Stimulated activated CD4-positive, alpha-beta T cell treated with anti-CD3 and anti-CD28 coated beads, Interleukin-4, amount 100 ng/mL, for 24 hours (primary cell): ENCODE data around the gene UBE2G2.

Experiments used
- DNase-seq: peaks from one replicate; pipeline ENCODE4 v3.0.0-alpha.2; 2020

The UBE2G2 gene, protein sequence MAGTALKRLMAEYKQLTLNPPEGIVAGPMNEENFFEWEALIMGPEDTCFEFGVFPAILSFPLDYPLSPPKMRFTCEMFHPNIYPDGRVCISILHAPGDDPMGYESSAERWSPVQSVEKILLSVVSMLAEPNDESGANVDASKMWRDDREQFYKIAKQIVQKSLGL

DNA sequence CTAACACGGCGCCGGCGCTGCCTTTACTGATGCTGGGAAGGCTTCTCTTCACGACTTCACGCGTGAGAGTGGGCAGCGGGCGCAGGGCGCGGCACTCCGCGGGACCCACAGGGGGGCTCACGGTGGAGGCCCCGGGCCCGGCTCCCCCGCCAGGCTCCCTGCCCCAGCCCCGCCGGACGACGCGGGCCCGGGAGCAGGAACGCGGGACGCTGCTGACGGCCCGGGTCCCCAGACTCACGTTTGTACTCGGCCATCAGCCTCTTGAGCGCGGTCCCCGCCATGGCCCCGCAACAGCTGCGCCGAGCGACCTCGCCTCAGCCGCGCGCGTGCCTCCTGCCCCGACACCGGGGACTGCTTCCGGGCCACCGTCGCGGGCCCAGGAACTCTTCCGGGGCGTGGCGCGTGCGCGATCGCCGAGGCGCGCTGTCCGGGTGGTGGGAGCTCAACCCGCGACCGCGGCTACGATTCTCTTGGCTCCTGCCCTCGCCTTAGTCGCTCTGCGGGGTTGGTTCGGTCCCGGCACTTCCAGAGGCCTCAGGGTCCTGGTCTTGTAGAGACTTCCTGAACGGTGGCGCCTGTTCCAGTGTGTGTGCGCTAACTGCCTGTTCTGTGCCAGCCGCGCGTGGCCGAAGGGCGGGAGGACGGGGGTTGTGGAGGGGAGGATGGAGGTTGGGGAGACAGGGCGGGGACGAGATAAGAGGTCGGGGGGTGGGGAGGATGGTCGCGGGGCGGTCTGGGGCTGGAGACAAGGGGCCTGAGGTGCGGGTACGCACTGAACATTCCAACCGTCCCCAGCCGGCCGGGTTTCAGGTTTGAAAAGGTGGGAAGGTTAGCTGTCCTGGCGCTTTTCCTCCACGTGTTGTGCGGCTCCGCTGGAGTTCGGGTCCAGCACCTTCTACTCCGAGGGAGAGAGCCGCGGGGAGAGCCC is at the start of gene UBE2G2:
UBE2G2 (minus strand) TSS at position 353 of the 928 bp plus-strand sequence; CDS start at position 281, 72 bp downstream.
- peak; percentile 88 for DNase-seq

DNA sequence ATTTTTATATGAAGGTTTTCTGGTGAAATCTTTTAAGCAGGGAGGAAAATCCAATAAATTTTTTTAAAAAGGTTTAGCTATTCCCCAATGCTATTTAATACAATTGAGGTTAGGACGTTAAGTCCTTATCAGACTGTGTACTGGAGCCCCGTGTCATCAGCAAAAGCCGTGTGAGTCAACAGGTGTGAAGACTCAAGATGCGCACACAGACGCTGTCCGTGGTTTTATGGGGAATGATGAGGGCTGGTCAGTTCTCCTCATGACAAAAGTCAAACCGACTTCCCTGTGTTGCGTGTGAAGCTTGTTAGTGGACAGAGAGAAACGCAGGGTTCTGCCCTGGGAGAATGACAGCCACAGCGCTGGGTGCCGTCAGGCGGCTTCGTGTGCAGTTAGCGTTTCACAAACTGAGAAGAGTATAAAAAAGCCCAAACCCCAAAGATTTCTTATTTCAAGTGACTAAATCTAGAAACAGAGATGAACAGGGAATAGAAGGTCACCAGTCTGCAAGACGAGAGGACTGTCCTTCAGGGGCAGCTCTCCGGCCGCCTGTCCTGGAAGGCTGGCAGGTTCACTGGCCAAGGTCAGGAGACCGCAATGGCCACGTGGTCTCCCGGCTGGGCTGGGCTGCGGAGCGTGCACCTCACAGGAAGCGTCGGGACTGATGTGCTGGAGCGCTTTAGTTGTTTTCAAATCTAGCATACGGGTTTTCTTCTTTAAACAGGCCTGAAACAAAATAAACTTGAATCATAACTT is 49.5 kb upstream of the UBE2G2 start:
- DNase-seq, result no peak

DNA sequence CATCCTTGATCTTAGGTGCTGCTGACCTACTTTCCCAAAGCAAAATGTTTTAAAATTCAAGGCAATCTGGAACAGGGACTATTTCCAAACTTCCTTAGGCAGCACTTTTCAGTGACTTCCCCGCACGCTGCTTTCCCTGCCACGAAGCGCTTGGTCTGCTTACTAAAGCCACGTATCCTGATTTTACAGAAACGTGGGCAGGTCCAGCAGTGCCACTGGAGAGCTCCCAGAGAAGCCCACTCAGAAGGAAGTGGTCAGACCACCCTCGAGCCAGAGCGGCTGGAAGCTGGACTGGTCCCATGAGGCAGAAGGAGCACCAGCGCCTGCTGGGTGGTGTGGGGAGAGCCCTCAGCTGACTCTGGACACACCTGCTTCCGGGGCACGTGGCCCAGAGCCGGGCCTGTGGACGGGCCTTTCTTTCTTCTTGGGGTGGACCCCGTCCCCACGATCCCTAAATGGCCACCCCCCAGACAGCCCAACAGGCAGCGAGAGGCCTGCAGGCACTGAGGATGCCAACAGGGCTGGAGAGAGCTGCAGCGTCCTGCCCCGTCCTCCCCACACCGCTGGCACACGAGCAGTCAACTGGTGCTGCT is 48.7 kb upstream of the UBE2G2 start:
- DNase-seq, result no peak

DNA sequence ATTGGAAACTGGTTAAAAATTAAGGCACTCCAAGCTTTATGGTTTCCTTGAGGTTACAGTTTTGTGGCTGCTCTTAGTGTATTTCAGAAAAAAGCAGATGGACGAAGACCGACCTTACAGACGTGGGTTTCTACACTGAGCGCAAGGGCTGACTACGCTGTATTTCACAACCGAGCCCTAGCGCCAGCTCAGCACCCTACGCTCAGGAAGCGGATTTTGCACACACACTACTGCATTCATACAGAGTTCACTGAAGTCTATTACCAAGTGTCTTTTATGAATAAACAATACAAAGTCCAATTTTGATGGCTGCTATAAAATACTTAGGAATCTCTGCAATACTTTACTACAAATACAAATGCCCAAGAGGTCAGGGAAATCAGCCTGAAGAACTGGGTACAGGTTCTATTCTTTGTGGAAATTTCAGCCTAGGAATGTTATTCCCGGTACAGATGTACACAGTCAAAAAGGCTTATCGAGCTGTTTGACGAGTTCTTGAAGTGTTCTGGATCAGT is 48.1 kb upstream of the UBE2G2 start:
- DNase-seq, result no peak

DNA sequence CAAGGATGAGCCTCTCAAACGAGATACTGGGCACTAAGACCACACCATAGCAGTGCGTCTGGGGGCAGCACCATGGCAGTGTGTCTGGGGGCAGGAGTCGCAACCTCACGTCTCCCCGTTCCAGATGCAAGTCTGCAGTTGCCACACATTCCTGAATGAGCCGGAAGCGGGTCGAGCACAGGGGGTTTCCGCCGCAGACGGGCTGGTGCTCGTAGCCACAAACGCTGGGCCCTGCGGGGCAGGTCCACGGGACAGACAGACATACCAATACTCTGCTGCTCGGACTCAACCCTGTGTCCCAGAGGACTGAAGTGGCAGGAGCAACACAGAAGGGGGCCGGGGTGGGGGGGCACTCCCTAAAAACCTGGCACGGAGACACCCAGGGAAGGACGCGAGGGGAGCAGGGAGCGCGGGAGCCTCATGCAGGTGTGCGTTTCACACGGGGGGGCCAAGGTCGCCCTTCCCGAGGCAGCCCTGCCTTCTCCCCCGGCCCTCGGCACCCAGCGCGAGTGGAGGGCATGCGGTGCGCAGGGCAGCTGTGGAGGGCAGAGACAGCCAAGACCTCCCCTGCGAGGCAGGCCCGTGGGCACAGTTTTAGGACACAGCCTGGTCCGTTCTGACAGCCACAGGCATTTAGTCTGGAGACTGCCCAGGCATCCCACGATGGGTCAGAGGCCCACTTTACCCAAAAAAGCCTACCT is 47.4 kb upstream of the UBE2G2 start:
- no peak for DNase-seq

DNA sequence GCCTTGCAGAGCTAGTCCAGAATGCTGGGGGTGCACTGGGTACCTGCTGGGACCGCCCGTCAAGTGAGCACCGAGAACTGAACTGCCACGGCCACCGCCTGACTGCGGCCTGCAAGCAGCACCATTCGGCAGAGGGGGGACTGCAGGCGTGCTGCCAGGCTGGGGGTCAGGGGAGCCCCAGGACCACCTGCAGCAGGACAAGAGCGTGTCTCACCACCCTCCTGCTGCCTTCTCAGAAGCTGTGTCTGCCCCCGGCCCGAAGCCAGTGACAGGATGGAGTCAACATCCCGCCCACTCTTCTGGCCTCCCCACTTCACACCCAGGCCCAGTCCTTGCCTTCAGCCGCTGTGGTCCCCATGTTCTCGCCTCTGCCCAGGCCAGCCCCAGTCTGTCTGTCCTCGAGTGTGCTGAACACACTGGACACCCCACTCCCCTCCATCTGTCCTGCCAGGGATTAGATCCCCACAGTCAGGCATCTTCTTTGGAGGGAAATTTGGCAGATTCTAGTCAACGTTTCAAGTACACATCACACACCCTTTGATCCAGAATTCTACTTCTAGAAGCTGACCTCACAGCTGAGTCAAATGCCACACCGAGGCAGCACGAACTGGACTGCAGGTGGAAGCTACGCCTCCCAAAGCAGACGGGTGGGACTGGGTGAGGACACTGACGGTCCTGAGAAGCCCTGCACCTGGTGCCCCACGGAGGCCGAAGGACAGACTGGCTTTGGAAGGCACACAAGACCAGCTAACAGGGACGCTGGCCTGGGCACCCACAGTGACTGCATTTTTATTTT is 45.8 kb upstream of the UBE2G2 start:
- DNase-seq, result no peak

DNA sequence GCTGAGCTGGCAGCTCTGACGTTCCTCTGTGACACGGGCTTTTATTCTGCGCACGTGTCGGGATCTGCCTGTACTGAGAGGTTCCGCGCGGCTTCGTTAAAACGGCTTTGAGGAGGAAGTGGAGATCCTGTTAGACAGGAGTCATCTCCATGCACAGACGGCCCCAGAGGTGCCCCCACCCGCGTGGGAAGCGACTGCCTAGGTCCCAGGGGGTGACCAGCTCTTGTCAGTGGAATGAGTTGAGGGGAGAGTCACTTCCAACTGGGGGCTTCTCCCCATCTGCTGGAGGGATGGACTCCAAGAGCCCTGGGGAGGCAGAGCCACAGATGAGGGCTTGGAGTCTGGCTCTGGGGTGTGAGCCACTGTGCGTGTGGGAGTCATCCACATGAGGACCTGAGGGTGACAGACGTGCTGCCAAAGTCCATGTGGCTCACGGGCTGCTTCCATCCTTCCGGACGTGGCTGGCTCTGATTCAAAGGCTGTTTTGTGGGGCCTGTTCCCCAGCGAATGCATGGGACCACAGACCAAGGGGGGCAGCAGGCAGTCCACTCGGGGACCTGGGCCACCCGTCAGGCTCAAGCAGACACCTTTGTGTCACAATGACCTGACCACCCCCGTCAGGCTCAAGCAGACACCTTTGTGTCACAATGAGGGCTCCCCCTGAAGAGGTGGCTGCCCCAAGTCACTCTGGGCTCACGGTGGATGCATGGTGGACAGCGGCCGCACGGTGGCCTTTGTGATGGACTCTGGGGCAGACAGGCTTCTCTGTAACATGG is 45.1 kb upstream of the UBE2G2 start:
- peak; percentile 50 for DNase-seq

DNA sequence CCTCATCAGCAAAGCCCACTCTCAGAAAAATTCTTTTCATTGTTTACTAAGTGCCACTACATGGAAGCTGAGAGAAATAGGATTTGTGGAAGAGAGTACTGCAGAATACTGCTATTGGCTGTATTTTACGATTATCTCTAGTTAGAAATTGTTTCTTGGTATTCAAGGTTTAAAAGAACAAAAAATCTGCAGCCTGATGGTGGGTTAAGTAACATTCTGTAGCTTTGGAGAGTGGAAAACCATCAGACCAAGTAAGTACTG is 44.5 kb upstream of the UBE2G2 start:
- DNase-seq, result no peak

DNA sequence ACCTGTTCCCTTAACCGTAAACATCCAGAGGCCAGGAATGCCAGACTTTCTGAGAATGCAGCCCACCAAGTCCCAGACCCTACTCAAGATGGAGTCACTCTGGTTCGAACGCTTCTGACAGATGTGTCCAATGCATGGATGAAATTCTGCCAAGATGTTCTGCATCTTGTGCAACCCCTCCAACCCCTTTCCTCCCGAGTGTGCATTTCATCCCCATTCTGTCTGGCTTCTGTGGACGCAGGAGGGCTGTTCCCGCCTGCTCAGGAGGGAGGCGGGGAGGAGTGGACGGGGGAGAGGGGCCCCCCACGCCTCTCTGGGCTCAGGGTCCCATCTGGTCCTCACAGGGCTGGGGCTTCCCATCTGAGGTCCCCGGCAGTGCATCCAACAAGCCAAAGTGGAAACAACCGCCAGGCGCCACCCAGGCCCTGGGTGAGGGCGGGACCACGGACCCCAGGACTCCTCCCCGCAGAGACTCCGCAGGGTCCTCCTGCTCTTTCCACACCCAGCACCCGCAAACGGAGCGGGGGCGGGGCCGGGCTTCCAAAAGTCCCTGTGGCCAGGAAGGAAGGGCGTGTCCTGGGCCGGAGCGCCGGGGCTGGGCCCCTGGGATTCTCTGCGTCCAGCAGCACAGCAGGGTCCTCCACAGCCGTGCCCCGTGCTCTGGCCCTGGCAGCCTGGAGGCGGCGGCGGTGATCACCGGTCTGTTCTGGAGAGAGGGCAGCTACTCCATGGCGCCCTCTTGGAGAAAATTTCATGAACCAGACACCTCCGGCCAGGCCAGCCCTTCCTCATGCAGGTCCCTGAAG is 44.0 kb upstream of the UBE2G2 start:
- DNase-seq, result peak; percentile 58

DNA sequence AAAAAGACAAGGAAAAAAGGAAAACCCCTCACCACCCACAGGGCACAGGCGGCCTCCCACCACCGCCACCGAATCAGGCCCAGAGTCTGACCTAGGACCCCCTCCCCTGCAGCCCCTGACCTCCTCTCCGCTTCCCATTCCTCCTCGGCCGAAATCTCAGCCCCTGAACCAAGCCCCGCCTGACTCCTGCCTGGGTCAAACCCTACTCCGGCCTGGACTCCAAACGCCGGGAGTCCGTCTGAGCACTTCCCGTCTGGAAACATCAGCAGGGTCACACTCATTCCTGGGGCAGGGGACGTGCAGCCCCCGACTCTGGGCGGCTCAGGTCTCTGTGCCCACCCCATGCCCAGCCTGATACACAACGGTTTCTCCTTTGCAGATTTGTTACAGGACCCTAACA is 42.6 kb upstream of the UBE2G2 start:
- no peak for DNase-seq

DNA sequence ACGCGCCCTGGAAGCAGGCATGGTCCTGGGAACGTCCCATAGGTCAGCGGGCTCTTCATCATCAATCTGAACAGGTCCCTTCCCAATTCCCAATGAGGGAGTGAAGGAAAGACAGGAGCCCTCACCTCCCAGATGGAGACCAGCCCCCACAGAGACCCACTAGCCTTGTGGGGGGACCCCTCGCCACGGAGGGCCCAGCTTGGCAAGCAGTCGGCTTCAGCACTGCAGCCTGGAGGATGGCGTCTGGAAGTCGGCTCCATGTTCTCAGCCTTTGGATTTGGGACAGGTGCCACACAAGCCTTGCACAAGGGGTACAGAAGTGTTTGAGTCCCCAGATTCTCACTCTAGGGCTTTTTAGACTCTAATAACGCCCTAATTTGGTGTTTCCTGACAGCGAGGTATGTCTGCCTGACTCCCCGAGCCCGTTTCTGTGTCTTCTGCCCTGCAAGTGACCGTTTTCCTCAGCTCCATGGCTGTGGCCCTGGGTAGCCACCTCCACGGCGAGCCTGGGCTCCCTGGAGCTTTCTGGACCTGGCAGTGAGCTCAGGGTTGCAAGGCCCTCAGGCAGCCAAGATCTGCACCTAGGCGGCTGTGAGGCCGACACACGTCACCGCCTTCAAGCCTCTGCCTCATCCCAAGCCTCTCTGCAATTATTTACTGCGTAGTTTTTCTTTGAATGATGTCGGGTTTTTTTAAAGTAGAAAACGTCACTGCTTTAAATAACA is 41.3 kb upstream of the UBE2G2 start:
- DNase-seq, result no peak

DNA sequence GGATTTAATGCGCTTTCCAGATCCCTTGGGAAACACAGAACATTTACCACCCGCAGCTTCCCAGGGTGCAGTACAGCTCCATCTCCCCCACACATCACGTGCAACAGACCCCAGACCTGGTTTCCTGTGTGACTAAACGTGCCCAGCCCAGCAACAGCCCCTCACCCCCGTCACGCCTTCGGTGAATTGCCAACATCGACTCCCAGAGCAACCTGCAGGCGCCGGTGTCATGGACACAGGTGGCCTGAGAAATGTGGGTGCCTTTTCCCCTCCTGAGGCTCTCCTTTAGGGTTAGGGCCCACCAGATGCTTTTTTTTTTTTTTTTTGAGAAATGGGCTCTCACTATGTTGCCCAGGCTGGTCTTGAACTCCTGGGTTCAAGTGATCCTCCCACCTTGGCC is 40.5 kb upstream of the UBE2G2 start:
- DNase-seq, result no peak

DNA sequence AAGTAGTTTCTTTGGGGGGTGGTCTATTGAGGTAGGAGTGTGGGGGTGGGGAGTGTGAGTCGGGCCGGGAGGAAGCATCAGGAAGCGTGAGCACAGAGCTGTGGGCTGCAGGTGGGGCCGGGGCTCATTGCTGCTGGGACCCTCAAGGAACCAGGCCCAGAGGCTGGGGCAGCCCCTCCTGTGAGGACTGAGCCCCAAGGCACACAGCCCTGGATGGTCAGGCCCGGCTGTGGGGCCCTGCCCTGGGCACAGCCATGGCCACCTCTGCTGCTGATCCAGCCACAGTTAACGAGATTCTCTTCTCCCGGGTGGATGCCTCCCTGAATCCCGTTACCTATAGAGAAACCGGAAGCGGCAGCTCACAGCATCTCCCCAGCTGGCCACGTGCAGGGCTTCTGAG is 39.2 kb upstream of the UBE2G2 start:
- DNase-seq, result no peak

DNA sequence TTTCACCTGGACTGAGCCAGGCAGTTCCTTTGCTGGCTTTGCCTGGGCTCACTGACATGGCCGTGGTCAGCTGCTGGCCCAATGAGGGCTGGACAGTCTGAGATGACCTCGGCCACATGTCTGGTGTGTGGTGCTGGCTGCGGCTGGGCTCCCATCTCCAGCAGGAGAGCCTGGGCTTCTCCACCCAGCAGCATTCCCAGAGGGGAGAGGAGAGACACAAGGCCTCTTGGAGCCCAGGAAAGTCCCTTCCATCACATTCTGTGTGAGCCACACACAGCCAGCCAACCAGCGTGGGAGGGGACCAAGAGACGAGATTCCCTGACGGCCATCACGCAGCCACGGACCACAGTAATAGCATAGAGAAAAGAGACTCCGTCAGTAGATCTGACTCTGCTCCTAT is 37.3 kb upstream of the UBE2G2 start:
- no peak for DNase-seq

DNA sequence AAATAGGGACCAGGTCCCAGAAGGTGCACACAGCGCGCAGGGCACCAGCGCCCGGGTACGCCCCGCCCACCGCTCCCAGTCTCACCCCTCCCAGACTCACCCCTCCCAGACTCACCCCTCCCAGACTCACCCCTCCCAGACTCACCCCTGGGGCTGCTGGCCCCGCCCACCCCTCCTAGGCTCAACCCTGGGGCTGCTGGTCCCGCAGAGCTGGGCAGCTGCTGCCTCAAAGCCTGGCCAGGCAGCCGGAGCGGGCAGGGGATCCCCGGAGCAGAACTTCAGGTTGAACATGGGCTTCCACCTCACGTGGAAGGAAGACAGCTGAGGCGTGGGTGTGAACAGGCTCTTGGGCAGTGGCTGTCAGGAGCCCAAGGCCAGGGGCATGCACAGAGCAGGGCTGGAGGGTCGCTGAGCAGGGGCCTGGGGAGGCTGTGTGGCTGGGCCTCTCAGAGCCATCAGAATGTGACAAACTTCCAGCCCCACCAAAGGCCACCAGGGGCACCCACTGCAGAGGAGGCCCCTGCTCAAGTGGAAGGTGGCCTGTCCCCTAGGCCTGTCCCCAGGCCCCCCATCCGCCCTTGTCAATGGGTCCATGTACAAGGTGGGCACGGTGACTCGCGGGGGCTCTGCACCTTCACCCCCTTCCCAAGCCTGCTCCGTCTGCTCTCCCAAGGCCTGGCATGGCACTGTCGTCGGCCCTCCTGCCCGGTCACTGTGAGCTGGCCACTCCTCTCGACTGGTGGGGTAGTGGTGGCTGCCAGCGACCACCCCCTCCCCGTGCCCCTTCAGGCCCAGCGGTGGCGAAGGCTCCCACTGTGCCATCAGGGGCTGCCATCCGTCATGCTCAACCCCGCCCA is 36.6 kb upstream of the UBE2G2 start:
- no peak for DNase-seq

DNA sequence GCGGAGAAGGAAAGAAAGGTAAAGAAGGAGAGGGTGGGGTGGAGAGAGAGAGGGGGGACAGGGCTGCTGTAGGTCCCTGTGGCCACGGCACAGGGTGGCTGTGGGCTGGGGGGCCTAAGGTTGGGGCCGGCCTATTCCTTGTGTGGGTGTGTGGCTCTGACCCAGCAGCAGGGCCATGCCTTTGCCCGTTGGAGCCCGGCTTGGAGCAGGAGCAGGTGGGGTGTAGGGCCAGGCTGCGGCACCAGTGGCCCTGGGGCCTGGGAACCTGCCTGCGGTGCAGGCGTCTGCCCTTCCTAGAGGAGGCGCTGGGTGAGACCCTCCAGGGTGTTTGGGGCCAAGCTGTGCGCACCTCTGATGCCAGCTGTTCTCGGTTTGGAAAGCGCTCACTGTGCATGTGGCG is 35.9 kb upstream of the UBE2G2 start:
- no peak for DNase-seq

DNA sequence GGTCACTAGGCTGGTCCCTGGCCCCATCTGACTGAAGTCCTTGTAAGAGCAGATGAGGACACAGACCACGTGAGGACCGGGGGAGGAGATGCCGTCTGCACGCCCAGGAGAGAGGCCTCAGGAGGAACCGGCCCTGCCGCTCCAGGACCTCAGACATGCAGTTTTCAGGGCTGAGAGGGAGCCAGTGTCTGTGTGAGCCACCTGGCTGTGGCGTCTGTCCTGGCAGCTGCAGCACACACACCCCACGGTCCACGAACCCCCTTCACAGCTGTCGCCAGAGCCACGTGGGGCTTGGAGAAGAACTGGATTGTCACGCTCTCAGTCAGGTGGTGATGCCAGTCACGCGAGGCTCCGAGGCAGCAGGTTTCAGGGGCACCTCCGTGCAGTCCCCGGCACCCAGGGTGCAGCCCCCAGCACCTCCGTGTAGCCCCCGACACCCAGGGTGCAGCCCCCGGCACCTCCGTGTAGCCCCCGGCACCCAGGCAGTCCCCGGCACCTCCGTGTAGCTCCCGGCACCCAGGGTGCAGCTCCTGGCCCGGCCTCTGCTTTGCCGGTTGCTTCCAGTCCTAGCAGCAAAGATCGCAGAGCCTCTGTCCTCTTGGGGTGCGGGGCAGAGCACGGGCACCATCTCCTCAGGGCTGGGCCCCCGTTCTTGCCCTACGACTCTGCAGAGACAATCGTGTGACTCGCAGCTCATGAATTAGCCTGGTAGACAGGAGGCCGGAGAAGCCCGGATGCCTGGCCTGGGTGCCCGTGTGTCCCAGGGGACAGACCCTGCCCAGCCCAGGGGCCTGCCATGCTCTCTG is 35.2 kb upstream of the UBE2G2 start:
- DNase-seq, result no peak

DNA sequence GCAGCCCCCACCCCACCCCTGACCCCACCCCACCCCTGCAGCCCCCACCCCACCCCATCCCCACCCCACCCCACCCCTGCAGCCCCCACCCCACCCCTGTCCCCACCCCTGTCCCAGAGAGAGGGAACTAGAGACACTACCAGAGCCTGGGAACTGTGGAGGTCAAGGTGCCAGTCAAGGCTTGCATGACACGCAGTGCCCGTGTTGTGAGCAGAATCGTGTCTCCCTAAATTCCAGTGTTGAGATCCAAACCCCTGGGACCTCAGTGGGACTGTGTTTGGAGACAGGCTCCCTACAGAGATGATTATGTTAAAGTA is 34.7 kb upstream of the UBE2G2 start:
- DNase-seq, result no peak
